Measurements from ENCODE around the gene NCK2.
"Not testable (repeated sequence)": the region's sequence is repeated elsewhere in the genome, so short reads cannot be mapped to it uniquely, and the experiment has no call there.

The NCK2 gene

DNA sequence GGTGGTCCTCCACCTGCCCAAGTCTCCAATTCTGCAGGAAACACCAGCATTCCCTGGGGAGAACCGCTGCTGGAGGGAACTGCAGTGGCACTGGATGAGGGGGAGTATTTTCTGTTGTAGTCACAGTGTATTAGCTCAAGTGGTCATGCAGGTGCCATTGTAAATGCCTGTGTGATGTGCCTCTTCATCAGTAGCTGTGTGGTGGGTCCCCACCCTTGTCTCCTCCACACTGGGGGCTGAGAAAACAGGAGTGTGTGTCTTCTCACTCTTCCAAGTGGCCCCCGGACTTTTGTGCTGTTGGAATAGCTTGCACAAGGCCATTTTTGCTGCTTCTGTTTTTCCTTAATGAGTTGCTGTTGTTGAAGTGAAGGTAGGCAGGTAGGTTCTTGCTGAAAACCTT lies 8.7 kb downstream of the NCK2 start:
- no peak overlapping the region for H3K27ac ChIP-seq
- no peak overlapping the region for H3K4me3 ChIP-seq (ENCODE audit: low read depth, low read length)
- no peaks in the 10 kb centered on the region for H3K27me3 ChIP-seq (replicated peaks)
- no peak for DNase-seq
- in situ Hi-C loops (cut with HindIII; ENCODE audit: low pct_ligation_motif_present, low sequenced_read_pairs) = no loop called here
- H3K36me3 ChIP-seq (replicated peaks) = no peaks in the 10 kb centered on the region
- TF ChIP-seq CTCF (IDR thresholded peaks at IDR 0.05; ENCODE audit: low read depth, low read length, missing control alignments) = no peak

- TF ChIP-seq CTCF (IDR thresholded peaks at IDR 0.05; ENCODE audit: low read depth, low read length, missing control alignments) = no peak
- DNase-seq = no peak
- H3K27me3 ChIP-seq (replicated peaks) = no peaks in the 10 kb centered on the region
- in situ Hi-C loops (cut with HindIII; ENCODE audit: low pct_ligation_motif_present, low sequenced_read_pairs) = no loop called here
- no peak overlapping the region for H3K27ac ChIP-seq
- no peaks in the 10 kb centered on the region for H3K36me3 ChIP-seq (replicated peaks)
- H3K4me3 ChIP-seq (ENCODE audit: low read depth, low read length) = no peak overlapping the region
These were observed 9.3 kb downstream of the NCK2 start for GRCh38 chr2:105754011-105754410.

- Histone ChIP-seq H3K27me3 (replicated peaks) (no peaks in the 10 kb centered on the region), H3K27ac (no peak overlapping the region), H3K4me3 (ENCODE audit: low read depth, low read length) (no peak overlapping the region), H3K36me3 (replicated peaks) (no peaks in the 10 kb centered on the region)
- no peak for DNase-seq
- in situ Hi-C loops (cut with HindIII; ENCODE audit: low pct_ligation_motif_present, low sequenced_read_pairs) = no loop called here
- TF ChIP-seq CTCF (IDR thresholded peaks at IDR 0.05; ENCODE audit: low read depth, low read length, missing control alignments) = no peak
These were observed 10.3 kb downstream of the NCK2 start for GRCh38 chr2:105754994-105755393.

DNA sequence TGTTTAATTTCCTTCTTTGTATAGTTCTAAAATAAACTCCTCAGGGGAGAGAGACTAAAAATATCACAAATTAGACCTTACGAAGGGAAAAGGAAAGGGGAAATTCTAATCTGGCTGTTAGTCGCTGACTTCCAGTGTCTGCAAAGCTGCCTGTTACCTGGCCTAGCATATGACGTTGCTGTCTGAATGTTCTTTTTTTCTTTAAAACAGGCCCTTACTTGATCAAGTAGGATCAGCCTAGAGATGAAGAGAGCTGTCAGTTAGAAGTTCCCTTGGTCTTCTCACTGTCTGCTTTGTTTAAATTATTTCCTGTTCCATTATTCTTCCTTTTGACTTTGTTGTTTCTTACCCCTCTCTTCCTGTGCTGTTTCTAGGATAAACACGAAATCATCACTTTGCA lies 11.2 kb downstream of the NCK2 start:
- TF ChIP-seq CTCF (IDR thresholded peaks at IDR 0.05; ENCODE audit: low read depth, low read length, missing control alignments) = no peak
- H3K36me3 ChIP-seq (replicated peaks) = no peaks in the 10 kb centered on the region
- no peak overlapping the region for H3K4me3 ChIP-seq (ENCODE audit: low read depth, low read length)
- no peaks in the 10 kb centered on the region for H3K27me3 ChIP-seq (replicated peaks)
- DNase-seq = no peak
- no peak overlapping the region for H3K27ac ChIP-seq
- in situ Hi-C loops (cut with HindIII; ENCODE audit: low pct_ligation_motif_present, low sequenced_read_pairs) = no loop called here

GRCh38 chr2:105756435-105756834 lies 11.7 kb downstream of the NCK2 start:
- Histone ChIP-seq H3K27ac (no peak overlapping the region), H3K36me3 (replicated peaks) (no peaks in the 10 kb centered on the region), H3K27me3 (replicated peaks) (no peaks in the 10 kb centered on the region), H3K4me3 (ENCODE audit: low read depth, low read length) (no peak overlapping the region)
- DNase-seq = no peak
- no peak for TF ChIP-seq CTCF (IDR thresholded peaks at IDR 0.05; ENCODE audit: low read depth, low read length, missing control alignments)
- in situ Hi-C loops (cut with HindIII; ENCODE audit: low pct_ligation_motif_present, low sequenced_read_pairs) = no loop called here

DNA sequence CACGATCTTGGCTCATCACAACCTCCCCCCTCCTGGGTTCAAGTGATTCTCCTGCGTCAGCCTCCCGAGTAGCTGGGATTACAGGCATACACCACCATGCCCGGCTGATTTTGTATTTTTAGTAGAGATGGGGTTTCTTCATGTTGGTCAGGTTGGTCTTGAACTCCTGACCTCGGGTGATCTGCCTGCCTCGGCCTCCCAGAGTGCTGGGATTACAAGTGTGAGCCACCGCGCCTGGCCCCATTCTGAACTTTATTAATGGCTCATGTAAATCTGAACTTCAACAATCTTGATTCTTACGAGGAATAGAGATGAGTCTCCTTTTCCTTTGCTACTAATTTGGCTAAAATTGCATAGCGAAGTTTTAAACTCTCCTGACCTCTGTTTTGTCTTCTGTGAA lies 12.2 kb downstream of the NCK2 start:
- in situ Hi-C loops (cut with HindIII; ENCODE audit: low pct_ligation_motif_present, low sequenced_read_pairs); H3K27ac ChIP-seq: not testable (repeated sequence)

More for the DNA sequence above, 12.2 kb downstream of the NCK2 start:
- not testable (repeated sequence) for DNase-seq; H3K36me3 ChIP-seq (replicated peaks); H3K4me3 ChIP-seq (ENCODE audit: low read depth, low read length); H3K27me3 ChIP-seq (replicated peaks)

Measured in brain microvascular endothelial cell (primary cell).